Activated CD8-positive, alpha-beta memory T cell treated with anti-CD3 and anti-CD28 coated beads, Interleukin-2, amount 50 U/mL, for 24 hours (primary cell): ENCODE results near the gene GIT1.

ENCODE experiments used
- DNase-seq: peaks from one replicate; pipeline ENCODE4 v3.0.0-alpha.2; 2020; ENCODE audit errors: extremely low read depth

GIT1 gene

GRCh38 chr17:29589524-29590410 is at the start of gene GIT1:
GIT1 (minus strand) TSS chr17:29589648; CDS start chr17:29589378, 270 bp downstream.
- DNase-seq, result no peak

GRCh38 chr17:29633886-29634285 is 44.4 kb upstream of the GIT1 start:
- no peak for DNase-seq

DNA sequence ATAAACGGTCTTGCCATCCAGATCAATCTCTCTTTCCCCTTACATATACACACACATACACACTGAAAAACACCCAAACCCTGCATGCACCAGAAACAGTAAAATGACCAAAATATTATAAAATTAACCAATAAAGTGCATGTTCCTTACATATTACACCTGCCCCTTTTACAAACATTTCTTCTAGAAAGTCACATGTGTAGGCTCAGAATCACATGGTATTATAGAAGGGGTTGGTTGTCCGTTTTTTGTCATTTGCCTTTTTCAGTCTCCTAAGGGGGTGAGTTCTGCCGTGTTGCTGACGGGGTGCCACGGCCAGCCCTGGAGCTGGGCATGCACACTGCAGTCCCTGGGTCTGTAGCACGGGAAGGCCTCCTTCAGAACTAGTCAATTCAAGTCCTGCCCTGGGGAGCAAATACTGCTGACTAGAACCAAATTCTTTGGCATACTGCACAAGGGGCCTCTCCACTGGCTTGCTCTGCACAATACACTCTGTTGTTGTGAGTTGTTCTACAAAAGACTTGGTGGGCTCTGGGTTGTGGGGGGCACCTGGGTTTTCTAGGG is 41.3 kb upstream of the GIT1 start:
- no peak for DNase-seq

DNA sequence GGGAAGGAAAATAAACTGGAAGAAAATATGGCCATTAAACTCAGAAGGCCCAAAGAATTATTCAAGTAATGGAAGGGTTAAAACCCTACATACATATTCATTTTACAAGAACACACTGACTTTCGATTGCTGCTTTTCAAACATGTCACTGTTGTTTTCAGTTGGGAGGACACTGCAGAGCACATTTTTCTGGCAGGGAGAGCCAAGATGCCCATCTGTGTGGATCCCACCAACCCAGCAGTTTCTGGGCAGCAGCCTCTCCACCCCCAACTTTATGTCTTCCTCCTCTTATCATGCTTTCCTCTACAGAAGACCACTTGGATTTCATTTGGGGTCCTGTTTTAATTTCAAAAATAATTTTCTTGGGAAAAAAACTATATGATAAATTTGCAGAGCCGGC is 40.4 kb upstream of the GIT1 start:
- no peak for DNase-seq

GRCh38 chr17:29628644-29629043 is 39.2 kb upstream of the GIT1 start:
- no peak for DNase-seq

GRCh38 chr17:29627951-29628350 is 38.5 kb upstream of the GIT1 start:
- DNase-seq, result no peak

DNA sequence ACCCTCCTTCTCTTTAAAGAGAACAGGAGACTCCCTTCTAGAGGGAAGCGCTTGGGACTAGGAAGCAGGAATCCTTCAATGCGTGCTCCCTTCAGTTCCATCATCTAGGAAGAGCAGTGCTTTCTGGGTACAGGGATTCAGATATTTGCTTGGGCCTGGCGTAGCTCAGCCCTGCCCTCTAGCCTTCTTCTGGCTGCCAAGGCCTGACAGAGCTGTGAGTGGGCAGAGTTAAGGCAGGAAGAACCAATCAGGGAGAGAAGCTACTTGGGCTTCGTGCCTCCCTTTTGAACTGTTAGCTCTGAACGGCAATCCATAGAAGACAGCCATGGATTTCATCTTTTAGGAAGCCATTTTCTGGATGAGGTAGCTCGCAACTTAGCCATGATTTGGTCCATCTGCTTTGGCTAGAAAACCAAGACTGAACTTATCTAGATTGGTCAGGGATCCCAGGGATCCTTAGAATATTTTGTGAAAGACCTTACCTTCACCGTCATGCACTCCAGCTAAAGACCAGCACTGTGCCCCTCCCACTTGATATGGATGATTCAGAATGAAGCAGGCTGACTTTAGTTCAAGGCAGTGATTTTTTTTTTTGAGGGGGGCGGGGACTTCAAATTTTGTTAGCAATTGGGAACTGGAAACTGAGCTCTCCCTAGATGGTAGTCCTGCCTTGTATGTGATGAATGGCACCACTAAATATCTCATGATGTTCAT is 35.7 kb upstream of the GIT1 start:
- no peak for DNase-seq

- no peak for DNase-seq
Measured at GRCh38 chr17:29624586-29624985, 35.1 kb upstream of the GIT1 start.

DNA sequence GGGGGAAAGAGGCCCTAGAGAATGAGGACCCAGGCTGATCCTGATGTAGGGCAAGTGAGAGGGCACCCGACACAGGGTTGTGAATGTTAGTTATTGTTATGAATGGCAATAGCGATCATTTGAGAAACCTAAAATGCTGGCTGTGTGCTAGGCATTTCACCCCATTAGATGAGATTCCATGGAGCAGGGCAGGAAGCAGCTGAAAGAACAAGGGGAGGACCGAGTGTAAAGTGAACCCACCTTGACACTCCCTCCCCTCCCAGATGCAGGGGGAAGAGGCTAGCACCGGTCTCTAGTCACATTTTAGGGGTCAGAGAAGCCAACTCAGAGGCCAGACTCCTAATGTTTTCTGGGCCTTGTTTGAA is 33.8 kb upstream of the GIT1 start:
- no peak for DNase-seq

- no peak for DNase-seq
Measured at GRCh38 chr17:29622337-29623282, 33.2 kb upstream of the GIT1 start, which contains the start of gene CORO6. CORO6 (minus strand) TSS chr17:29622912; CDS start chr17:29621421, 1,491 bp downstream.

- no peak for DNase-seq
Measured at GRCh38 chr17:29621751-29622194, 32.3 kb upstream of the GIT1 start.

DNA sequence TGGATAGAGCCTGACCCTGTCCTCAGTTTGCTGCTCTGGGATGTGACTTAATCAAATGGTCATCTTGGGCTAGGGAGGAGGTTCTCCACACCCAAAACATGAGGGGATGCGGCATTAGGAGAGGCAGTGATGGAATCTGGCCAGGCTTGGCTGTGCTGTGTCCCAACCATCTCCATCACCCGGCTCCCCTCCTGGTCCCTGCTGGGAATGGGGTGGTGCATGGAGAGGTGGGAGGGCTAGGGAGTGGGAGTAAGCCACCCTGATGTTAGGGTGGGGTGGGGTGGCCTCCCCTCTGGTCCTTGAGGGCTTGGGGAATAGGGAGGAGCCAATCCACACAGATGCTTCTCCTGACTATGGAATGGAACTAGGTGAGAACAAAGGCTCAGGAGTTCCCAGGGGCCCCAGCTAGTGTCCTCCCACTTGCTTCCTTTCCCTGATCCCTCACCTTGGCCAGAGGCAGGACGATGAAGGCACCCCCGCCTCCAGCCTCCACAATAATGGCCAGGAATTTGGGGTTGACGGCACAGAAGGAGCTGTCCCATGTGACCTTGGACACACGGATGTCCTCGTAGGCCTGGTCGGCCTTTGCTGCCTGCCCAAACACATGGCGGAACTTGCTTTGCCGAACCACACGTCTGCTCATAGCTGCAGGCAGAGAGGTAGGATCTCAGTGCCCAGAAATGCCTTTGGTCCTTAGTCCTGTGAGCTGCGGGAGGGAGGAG is 31.5 kb upstream of the GIT1 start:
- no peak for DNase-seq

DNA sequence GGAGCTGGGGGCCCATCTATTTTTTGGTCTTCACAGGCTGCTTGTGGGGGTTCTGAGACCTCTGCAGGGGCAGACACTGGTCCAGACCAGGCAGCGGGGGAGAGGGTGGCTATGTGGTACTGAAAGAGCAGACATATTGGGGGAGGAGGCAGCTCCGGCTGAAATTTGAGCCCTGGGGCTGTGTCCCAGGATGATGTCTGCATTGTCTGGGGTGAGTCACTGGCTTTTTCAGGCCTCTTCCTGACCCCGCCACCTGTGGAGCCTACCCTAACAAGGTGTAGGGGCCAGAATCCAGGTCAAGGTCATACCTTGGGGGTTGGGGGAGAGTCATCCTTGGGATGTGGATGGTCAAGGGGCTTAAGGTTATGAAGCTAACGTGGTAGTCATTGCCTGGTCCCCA is 30.8 kb upstream of the GIT1 start:
- DNase-seq, result no peak

GRCh38 chr17:29619251-29619650 is 29.8 kb upstream of the GIT1 start:
- DNase-seq, result no peak

GRCh38 chr17:29618272-29619065 is 29.0 kb upstream of the GIT1 start:
- no peak for DNase-seq

DNA sequence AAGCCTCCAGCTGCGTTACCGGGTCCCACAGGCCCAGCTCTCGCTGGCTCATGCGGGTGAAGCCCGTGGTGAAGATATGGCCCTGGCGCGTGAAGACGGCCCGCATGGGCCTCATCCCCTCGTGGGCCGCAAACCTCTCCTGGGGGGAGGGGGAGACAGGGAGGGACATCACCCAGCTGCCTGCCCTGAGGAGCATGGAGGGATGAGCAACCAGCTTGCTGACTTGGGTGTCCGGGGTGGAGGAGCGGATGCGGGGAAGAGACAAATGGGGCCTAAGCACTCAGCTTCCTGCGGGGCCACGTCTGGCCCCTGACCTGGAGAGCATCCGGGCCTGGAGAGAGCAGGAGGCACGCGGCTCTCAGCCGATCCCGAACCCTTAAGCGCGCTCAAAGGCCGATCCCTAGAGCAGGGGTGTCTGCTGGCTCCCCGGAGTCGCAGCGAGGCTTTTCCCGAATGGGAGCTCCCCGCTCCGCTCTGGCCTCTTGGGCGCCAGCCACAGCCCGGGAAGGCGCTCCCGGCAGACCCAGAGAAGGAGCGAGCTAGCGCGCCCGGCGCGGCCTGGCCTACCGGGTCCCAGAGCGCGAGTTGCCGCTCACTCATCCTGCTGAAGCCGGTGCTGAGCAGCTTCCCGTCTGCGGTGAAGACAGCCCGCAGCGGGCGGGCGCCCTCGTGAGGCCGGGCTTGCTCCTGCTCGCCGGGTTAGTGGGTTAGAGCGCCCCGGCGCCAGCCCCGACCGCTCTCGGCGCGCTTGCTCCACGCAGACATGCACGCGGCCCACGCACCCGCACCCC is 28.2 kb upstream of the GIT1 start:
- DNase-seq, result peak; percentile 58

DNA sequence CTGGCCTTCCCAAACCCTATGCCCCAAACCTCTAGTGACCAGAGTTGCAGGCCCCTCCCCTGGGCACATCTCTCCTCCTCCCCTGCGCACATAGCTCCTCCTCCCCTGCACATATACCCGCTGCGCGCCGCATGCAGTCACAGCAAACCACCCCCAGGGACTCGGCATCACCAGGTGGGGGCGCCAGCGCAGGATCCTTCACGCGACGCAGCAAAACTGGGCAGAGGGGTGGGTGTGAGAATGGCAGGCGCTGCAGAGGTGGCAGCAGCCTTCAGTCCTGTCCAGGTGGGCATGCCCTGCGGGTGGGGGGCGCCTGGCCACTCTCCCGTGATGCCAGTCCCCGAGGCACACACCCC is 27.7 kb upstream of the GIT1 start:
- peak; percentile 78 for DNase-seq

DNA sequence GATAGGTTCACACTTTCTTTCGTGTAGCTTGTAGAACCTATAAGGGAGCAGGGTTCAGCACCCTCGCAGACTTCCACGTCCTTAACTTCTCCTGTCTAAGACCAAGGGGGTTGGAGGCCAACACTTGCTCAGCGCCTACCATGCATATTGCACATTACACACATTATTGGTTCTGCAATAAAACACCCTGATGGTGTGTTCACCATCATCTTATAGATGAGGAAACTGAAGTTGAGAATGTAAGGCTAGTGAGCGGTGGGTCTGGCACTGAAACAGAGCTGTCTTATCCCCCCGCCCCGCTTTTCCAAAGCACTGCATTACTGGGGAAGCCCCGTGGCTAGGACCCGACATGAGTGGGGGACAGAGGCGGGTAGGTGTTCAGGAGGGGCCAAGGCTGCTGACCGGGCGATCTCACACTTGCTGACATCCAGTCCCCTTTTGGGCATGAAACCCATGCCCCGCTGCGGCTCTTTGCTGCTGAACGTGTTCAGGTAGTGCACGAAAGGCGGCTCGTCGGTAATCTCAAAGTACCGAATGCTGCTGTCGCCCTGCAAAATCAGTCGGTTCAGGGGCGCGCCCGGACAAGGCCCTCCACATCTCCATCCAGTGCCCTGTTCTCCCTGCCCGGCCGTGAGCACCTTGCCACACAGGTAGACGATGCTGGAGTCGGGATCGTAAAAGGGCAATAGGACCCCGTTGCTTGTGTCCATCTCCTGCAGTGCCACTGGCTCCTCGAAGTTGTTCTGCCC is 27.0 kb upstream of the GIT1 start:
- DNase-seq, result no peak
